Measurements from ENCODE around the gene NOL12.
"Not testable (repeated sequence)": the region's sequence is repeated elsewhere in the genome, so short reads cannot be mapped to it uniquely, and the experiment has no call there.

Gene NOL12

GRCh38 chr22:37681556-37682049 is 4.5 kb upstream of the NOL12 start:
- peak; percentile 98 for TF ChIP-seq CTCF (IDR thresholded peaks at IDR 0.05; ENCODE audit: low read depth, low read length, missing control alignments)
- H3K27ac ChIP-seq, result peak overlapping the region; percentile 5
- H3K4me3 ChIP-seq (ENCODE audit: low read depth, low read length), result no peak overlapping the region
- in situ Hi-C loops (cut with HindIII; ENCODE audit: low pct_ligation_motif_present, low sequenced_read_pairs), result no loop called here
- DNase-seq, result peak; percentile 70
- peaks cover 27% of the 10 kb centered on the region for H3K36me3 ChIP-seq (replicated peaks)
- no peaks in the 10 kb centered on the region for H3K27me3 ChIP-seq (replicated peaks)

- no peak overlapping the region for H3K27ac ChIP-seq
- no peak for DNase-seq
- H3K36me3 ChIP-seq (replicated peaks), result peaks cover 12% of the 10 kb centered on the region
- no peaks in the 10 kb centered on the region for H3K27me3 ChIP-seq (replicated peaks)
- TF ChIP-seq CTCF (IDR thresholded peaks at IDR 0.05; ENCODE audit: low read depth, low read length, missing control alignments), result no peak
- no peak overlapping the region for H3K4me3 ChIP-seq (ENCODE audit: low read depth, low read length)
- in situ Hi-C loops (cut with HindIII; ENCODE audit: low pct_ligation_motif_present, low sequenced_read_pairs), result no loop called here
Observed at GRCh38 chr22:37684803-37685615, 1.1 kb upstream of the NOL12 start.

- H3K4me3 ChIP-seq (ENCODE audit: low read depth, low read length), result no peak overlapping the region
- no peak for DNase-seq
- no peak for TF ChIP-seq CTCF (IDR thresholded peaks at IDR 0.05; ENCODE audit: low read depth, low read length, missing control alignments)
- in situ Hi-C loops (cut with HindIII; ENCODE audit: low pct_ligation_motif_present, low sequenced_read_pairs), result no loop called here
- peaks cover 18% of the 10 kb centered on the region for H3K36me3 ChIP-seq (replicated peaks)
- H3K27me3 ChIP-seq (replicated peaks), result no peaks in the 10 kb centered on the region
- H3K27ac ChIP-seq, result no peak overlapping the region
Observed at GRCh38 chr22:37690407-37690806, 4.3 kb downstream of the NOL12 start.

- H3K27ac ChIP-seq, result no peak overlapping the region
- DNase-seq, result no peak
- TF ChIP-seq CTCF (IDR thresholded peaks at IDR 0.05; ENCODE audit: low read depth, low read length, missing control alignments), result no peak
- in situ Hi-C loops (cut with HindIII; ENCODE audit: low pct_ligation_motif_present, low sequenced_read_pairs), result no loop called here
- no peaks in the 10 kb centered on the region for H3K27me3 ChIP-seq (replicated peaks)
- H3K4me3 ChIP-seq (ENCODE audit: low read depth, low read length), result no peak overlapping the region
- H3K36me3 ChIP-seq (replicated peaks), result peaks cover 18% of the 10 kb centered on the region
Observed at GRCh38 chr22:37690901-37691504, 4.9 kb downstream of the NOL12 start.

- Histone ChIP-seq H3K27ac (no peak overlapping the region), H3K4me3 (ENCODE audit: low read depth, low read length) (no peak overlapping the region), H3K36me3 (replicated peaks) (peaks cover 18% of the 10 kb centered on the region), H3K27me3 (replicated peaks) (no peaks in the 10 kb centered on the region)
- no peak for TF ChIP-seq CTCF (IDR thresholded peaks at IDR 0.05; ENCODE audit: low read depth, low read length, missing control alignments)
- in situ Hi-C loops (cut with HindIII; ENCODE audit: low pct_ligation_motif_present, low sequenced_read_pairs), result no loop called here
- no peak for DNase-seq
Observed at GRCh38 chr22:37692627-37693285, 6.6 kb downstream of the NOL12 start.

GRCh38 chr22:37694131-37694530 is 8.0 kb downstream of the NOL12 start:
- DNase-seq; H3K27ac ChIP-seq; H3K36me3 ChIP-seq (replicated peaks); in situ Hi-C loops (cut with HindIII; ENCODE audit: low pct_ligation_motif_present, low sequenced_read_pairs); H3K27me3 ChIP-seq (replicated peaks); H3K4me3 ChIP-seq (ENCODE audit: low read depth, low read length): not testable (repeated sequence)

- H3K36me3 ChIP-seq (replicated peaks); DNase-seq; in situ Hi-C loops (cut with HindIII; ENCODE audit: low pct_ligation_motif_present, low sequenced_read_pairs); H3K27ac ChIP-seq; H3K27me3 ChIP-seq (replicated peaks): not testable (repeated sequence)
- H3K4me3 ChIP-seq (ENCODE audit: low read depth, low read length), result peak overlapping the region; percentile 48
Observed at GRCh38 chr22:37696260-37696656, 10.1 kb downstream of the NOL12 start.

All from brain microvascular endothelial cell (primary cell).